Calu3 (cell line): ENCODE results near the gene USP24. TPM values are rescaled to one million over a fixed set of nuclear protein-coding genes. Genes with fewer than 3 reads are reported as not detected.
A peak's percentile ranks its signal among the peaks of the same experiment; 100 is the strongest.
"Not testable (repeated sequence)": the region's sequence is repeated elsewhere in the genome, so short reads cannot be mapped to it uniquely, and the experiment has no call there.

Experiments used
- BruUV-seq: library from RNA; stranded (reverse); fragments of 400-500 nt; replicated peaks from 2 replicates; lab custom pipeline; 2021; lab: Mats Ljungman, UMichigan
- CTCF ChIA-PET: fragments of 300-600 bp; sonication (Branson Sonifier 250); formaldehyde crosslinking; loops from one replicate; lab custom pipeline; 2022; ENCODE audit warnings: antibody characterized with exemption; lab: Charles Lee
- DNase-seq: peaks from one replicate; pipeline ENCODE4 v3.0.0; 2022
- H3K27ac Mint-ChIP-seq: one replicate; pipeline ENCODE4 v1.8.0; 2022; ENCODE audit warnings: mixed read lengths; ENCODE audit not compliant: unreplicated experiment
- H3K27me3 Mint-ChIP-seq: one replicate; pipeline ENCODE4 v1.8.0; 2022; ENCODE audit warnings: mixed read lengths; ENCODE audit not compliant: unreplicated experiment
- H3K36me3 Mint-ChIP-seq: one replicate; pipeline ENCODE4 v1.8.0; 2022; ENCODE audit warnings: mild to moderate bottlenecking, moderate library complexity, mixed read lengths; ENCODE audit not compliant: insufficient read depth, unreplicated experiment
- H3K4me1 Mint-ChIP-seq: one replicate; pipeline ENCODE4 v1.8.0; 2022; ENCODE audit warnings: mild to moderate bottlenecking, low read depth, mixed read lengths; ENCODE audit not compliant: unreplicated experiment
- H3K4me3 Mint-ChIP-seq: one replicate; pipeline ENCODE4 v1.8.0; 2022; ENCODE audit warnings: mild to moderate bottlenecking, low read depth, moderate library complexity, mixed read lengths; ENCODE audit not compliant: unreplicated experiment
- H3K9me3 Mint-ChIP-seq: one replicate; pipeline ENCODE4 v1.8.0; 2022; ENCODE audit warnings: low read depth, mixed read lengths; ENCODE audit not compliant: unreplicated experiment
- intact Hi-C: fragments of 100-400 bp; cut with micrococcal nuclease; formaldehyde crosslinking; loops from one replicate; pipeline ENCODE4 v1.10.0; 2022; ENCODE audit not compliant: unreplicated experiment
- total RNA-seq: library from RNA; stranded (reverse); gene quantifications from 2 replicates; pipeline ENCODE4 v1.2.3, GENCODE V29; 2022
- TF ChIP-seq, protein P1 (sequence below): fragments of 200-600 bp; IDR thresholded peaks from one replicate; pipeline ENCODE4 v1.8.0; 2022; ENCODE audit warnings: antibody characterized with exemption; ENCODE audit not compliant: unreplicated experiment

The USP24 gene
- total RNA-seq, 1 experiment from 2014 or later = 45.3 TPM

DNA sequence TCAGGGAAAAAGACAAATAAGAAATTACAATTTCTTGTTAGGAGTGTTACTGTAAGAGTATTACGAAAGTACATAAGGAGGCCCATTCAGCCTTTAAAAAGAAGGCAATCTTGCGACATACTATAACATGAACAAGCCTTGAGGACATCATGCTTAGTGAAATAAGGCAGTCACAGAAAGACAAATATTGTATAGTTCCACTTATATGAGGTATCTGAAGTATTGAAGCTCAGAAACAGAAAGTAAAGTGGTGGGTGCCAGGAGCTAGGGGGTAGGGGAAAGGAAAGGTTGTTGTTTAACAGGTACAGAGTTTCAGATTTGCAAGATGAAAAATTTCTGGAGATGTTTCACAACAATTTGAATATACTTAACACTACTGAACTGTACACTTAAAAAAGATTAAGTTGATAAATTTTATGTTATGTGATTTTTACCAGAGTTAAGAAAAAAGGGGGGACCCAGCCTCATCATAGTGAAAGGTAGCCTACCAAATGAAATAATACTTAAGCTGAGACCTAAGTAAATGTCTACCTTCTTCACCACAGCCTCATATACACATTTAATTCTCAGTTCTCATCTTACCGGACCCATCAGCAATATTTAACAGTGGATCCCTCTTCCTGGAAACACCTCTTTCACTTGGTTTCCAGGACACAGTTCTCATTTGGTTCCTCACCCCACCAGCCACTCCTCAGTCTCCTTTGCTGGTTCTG, 19.5 kb downstream of the USP24 start:
- no peak overlapping the region for H3K4me3 Mint-ChIP-seq
- no TSS peak for BruUV-seq
- H3K4me1 Mint-ChIP-seq = peaks cover 35% of the 10 kb centered on the region
- CTCF ChIA-PET = no interaction called here
- TF ChIP-seq, protein P1, sequence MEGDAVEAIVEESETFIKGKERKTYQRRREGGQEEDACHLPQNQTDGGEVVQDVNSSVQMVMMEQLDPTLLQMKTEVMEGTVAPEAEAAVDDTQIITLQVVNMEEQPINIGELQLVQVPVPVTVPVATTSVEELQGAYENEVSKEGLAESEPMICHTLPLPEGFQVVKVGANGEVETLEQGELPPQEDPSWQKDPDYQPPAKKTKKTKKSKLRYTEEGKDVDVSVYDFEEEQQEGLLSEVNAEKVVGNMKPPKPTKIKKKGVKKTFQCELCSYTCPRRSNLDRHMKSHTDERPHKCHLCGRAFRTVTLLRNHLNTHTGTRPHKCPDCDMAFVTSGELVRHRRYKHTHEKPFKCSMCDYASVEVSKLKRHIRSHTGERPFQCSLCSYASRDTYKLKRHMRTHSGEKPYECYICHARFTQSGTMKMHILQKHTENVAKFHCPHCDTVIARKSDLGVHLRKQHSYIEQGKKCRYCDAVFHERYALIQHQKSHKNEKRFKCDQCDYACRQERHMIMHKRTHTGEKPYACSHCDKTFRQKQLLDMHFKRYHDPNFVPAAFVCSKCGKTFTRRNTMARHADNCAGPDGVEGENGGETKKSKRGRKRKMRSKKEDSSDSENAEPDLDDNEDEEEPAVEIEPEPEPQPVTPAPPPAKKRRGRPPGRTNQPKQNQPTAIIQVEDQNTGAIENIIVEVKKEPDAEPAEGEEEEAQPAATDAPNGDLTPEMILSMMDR = no peak
- no peaks in the 10 kb centered on the region for H3K36me3 Mint-ChIP-seq
- no peaks in the 10 kb centered on the region for H3K27me3 Mint-ChIP-seq
- no peaks in the 10 kb centered on the region for H3K9me3 Mint-ChIP-seq
- intact Hi-C loops = no loop called here
- H3K27ac Mint-ChIP-seq = peak overlapping the region; percentile 9
- no peak for DNase-seq

DNA sequence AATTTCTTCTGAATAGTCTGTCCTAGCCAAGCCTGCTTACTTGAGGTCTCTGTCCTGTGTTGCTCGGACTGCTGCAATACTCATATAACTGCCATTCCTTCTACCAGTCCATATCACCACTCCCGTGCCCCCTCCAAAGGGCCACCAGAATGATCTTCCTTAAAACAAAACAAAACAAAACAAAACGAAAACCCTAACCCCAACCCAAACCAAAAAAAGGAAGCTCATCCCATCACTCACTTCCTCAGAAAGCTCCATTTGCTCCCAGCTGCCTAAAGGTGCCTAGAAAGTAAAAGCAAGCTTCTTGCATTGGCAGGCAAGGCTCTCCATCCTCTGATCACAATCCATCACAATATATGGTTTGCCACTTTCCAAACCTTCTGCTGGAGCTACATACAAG, 20.3 kb downstream of the USP24 start:
- Mint-ChIP-seq H3K27me3 (no peaks in the 10 kb centered on the region), H3K4me3 (no peak overlapping the region), H3K36me3 (no peaks in the 10 kb centered on the region), H3K27ac (no peak overlapping the region), H3K9me3 (no peaks in the 10 kb centered on the region), H3K4me1 (peaks cover 35% of the 10 kb centered on the region)
- no TSS peak for BruUV-seq
- intact Hi-C loops = no loop called here
- DNase-seq = no peak
- TF ChIP-seq, protein P1 = no peak
- CTCF ChIA-PET = no interaction called here

GRCh38 chr1:55192093-55192492, 23.1 kb downstream of the USP24 start:
- Mint-ChIP-seq H3K4me3 (no peak overlapping the region), H3K4me1 (peaks cover 30% of the 10 kb centered on the region), H3K36me3 (no peaks in the 10 kb centered on the region), H3K9me3 (no peaks in the 10 kb centered on the region), H3K27ac (no peak overlapping the region), H3K27me3 (no peaks in the 10 kb centered on the region)
- TF ChIP-seq, protein P1 = no peak
- intact Hi-C loops = no loop called here
- CTCF ChIA-PET = no interaction called here
- no TSS peak for BruUV-seq
- no peak for DNase-seq

DNA sequence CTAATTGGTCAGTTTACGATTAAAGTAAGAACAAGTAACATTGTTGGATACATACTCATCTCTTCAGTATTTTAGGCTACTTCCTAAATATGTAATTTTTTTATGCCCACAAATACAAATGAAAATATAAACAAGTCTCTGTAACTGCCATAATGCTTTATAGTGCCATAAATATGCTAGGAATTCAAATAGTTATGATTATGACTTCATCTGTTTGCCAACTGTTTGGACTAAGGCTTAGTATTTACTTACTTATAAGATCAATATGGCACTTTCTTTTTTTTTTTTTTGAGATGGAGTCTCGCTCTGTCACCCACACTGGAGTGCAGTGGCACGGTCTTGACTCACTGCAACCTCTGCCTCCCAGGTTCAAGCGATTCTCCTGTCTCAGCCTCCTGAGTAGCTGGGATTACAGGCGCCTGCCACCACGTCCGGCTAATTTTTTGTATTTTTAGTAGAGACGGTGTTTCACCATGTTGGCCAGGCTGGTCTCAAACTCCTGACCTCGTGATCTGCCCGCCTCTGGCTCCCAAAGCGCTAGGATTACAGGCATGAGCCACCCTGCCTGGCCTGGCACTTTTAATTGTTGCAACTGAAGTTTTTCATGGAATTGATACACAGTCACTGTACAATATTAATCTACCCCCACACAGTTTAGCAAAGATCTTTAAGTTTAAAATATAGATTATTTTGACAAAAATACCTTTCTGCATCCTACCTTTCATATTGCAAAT, 23.8 kb downstream of the USP24 start:
- H3K27me3 Mint-ChIP-seq, H3K4me3 Mint-ChIP-seq, H3K36me3 Mint-ChIP-seq, BruUV-seq, H3K27ac Mint-ChIP-seq, CTCF ChIA-PET, H3K9me3 Mint-ChIP-seq: not testable (repeated sequence)
- peaks cover 23% of the 10 kb centered on the region for H3K4me1 Mint-ChIP-seq
- intact Hi-C loops = loop anchor here (2.0 kb wide), 1 partner anchor 21 kb away; no protein-coding TSS in a partner anchor
- DNase-seq = peak; percentile 18
